Stimulated activated CD4-positive, alpha-beta T cell treated with anti-CD3 and anti-CD28 coated beads, Interleukin-15, amount 100 ng/mL, for 48 hours (primary cell): ENCODE measurements around the gene SIPA1.
"Not testable (repeated sequence)": the region's sequence is repeated elsewhere in the genome, so short reads cannot be mapped to it uniquely, and the experiment has no call there.

Source experiments
- DNase-seq, 2 donors: peaks; one replicate each; pipeline ENCODE4 v3.0.0-alpha.2; 2020; ENCODE audit warnings: low read depth in 2 of 2

The SIPA1 gene

GRCh38 chr11:65658174-65659021, 20.5 kb downstream of the SIPA1 start:
- DNase-seq: no peak

DNA sequence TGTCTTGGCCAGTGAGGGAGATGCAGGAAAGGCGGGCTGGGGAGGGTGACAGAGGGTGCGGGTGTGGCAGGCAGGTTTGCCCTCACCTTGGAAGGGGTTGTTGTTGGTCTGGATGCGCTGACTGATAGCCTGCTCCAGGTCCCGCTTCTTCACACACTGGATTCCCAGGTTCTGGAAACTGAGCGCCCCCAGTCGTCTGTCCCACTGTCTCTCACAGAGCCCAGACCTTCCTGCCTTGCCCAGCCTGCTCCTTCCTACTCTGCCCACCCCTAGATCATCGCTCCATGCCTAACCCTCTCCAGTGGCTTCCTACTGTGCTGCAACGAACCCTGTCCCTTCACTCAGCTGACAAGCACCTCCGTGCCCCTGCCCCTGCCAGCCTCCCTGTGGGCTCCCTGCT, 22.1 kb downstream of the SIPA1 start:
- DNase-seq: no peak

DNA sequence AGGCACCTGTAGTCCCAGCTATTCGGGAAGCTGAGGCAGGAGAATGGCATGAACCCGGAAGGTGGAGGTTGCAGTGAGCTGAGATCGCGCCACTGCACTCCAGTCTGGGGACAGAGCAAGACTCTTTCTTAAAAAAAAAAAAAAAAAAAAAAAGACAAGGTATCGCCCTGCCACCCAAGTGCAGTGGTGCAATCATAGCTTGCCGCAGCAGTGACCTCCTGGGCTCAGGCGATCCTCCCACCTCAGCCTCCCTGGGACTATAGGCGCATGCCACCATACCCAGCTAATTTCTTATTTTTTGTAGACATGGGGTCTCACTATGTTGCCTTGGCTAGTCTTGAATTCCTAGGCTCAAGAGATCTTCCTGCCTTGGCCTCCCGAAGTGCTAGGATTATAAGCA, 23.0 kb downstream of the SIPA1 start:
- not testable (repeated sequence) for DNase-seq

- no peak for DNase-seq
These were observed 23.8 kb downstream of the SIPA1 start for GRCh38 chr11:65661599-65662246.

- no peak for DNase-seq
These were observed 24.4 kb downstream of the SIPA1 start for GRCh38 chr11:65662247-65662798.

DNA sequence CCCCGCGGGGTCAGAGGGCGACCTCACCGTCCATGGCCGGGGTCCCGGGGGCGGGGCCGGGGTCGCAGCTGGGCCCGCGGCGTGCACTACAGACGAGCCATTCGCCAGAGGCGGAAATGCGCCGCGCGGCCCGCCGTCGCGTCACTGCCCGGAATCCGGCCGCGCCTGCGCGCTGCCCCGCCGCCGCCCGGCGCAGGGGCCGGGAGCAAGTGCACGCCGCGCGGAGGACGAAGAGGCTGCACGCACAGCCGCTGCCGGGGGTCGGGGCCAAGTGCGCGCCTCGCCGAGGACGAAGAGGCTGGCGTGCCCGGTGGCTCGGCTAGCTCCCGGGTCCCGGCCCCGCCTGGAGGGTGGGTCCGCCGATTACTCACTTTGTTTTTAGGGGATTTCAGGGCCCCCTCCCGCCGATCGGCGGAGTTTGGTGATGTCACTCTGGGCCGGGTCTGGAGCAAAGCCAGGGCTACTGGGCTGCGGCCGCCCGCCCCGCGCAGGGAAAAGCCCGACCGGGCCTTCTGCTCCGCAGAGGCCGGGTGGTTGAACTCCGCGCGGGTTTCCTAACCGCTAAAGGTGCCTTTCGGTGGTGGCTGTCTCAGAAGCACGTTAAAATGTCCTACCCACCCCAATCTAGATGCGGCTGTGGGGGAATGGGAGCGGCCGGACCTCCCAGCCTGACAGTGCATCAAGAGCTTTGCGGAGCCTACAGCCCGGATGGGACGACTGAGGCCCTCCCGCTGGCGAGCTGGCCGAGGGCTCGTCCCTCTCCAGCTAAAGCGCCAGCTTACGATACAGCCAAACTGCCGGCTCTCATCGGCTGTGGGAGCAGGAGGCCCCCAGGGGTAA, 25.1 kb downstream of the SIPA1 start, which contains the start of gene RELA:
RELA (minus strand) TSS at position 118 of the 840 bp plus-strand sequence; CDS start at position 34, 84 bp downstream.
- DNase-seq: peak; percentile 80 to 88

GRCh38 chr11:65663639-65664200, 25.8 kb downstream of the SIPA1 start:
- DNase-seq: no peak

GRCh38 chr11:65672180-65672860, 34.4 kb downstream of the SIPA1 start:
- DNase-seq: no peak

DNA sequence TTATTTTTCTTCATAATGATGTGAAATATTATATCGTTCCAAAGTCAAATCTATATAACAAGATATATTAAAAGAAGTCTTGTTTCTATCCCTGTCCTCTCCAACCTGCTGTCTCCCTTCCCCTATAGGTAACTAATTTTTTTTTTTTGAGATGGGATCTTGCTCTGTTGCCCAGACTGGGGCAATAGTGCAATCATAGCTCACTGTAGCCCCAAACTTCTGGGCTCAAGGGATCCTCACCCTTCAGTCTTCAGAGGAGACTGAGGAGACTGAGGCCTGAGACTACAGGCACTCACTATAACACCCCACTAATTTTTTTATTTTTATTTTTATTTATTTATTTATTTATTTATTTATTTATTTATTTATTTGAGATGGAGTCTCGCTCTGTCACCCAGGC, 35.1 kb downstream of the SIPA1 start:
- no peak for DNase-seq

DNA sequence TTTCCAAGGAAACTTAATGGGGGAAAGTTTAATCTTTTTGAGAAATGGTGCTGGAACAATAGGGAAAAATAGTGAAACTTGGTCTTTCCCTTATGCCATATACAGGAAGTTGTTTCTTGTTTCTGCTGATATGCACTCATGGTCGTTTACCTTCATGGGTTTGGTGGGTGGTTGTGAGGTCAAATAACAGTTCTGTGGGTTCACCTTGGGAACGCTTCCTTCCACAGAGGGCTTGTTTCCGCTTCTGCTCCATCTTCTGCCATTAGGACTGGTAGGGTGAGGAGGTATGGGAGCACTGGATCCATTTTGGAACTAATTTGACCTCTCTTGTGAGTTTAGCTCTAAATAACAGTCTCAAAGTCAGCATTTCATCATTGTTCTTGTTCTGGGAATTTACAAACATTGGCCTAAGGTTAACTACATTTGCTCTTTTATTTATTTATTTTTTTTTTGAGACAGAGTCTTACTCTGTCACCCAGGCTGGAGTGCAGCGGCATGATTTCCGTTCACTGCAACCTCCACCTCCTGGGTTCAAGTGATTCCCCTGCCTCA, 42.4 kb downstream of the SIPA1 start:
- DNase-seq: no peak

DNA sequence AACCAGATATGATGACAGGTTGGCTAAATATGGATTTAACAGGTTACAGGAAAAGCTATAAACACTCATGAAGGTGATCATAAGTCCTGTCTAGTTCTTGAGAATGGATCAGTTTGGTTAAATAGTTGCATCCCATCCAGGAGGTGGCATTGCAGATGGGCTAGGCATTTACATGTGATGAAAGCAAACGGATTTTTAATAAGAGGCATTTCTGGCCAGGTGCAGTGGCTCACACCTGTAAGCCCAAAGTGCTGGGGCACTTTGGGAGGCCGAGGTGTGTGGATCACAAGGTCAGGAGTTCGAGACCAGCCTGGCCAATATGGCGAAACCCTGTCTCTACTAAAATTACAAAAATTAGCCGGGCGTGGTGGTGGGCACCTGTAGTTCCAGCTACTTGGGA, 45.6 kb downstream of the SIPA1 start:
- not testable (repeated sequence) for DNase-seq

DNA sequence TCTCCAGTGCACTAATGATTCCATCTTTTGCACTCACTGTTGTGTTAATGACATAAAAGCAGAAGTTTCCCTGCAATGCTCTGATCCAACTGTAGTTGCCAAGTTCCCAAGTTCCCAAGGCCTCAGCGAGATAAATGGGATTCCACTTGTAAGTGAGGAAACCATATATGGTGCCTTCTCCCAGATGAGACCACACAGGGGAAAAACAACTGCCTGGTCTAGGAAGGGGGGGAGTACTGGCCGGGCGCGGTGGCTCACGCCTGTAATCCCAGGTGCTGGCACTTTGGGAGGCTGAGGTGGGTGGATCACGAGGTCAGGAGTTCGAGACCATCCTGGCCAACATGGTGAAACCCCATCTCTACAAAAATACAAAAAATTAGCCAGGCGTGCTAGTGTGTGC, 48.1 kb downstream of the SIPA1 start:
- no peak for DNase-seq

GRCh38 chr11:65691847-65692246, 53.9 kb downstream of the SIPA1 start:
- DNase-seq: not testable (repeated sequence)

DNA sequence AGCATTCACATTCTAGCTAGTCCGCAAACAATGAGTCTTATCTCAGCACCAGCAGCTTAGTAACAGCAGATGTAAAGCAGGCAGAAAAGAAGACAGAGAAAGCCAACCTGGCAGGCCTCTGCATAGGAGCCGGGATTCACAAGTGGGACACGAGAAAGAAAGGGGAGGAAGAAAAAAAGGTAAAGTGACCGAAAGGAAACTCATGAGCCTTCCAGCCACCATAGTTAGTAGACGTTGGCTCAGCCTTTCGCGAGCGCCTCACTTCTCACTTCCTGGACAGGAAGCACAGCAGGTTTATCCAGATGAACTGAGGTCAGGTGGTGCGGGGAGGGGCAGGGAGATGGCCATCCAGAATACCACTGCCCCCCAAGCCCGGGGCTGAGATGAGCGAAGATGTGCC, 54.5 kb downstream of the SIPA1 start:
- DNase-seq: no peak

DNA sequence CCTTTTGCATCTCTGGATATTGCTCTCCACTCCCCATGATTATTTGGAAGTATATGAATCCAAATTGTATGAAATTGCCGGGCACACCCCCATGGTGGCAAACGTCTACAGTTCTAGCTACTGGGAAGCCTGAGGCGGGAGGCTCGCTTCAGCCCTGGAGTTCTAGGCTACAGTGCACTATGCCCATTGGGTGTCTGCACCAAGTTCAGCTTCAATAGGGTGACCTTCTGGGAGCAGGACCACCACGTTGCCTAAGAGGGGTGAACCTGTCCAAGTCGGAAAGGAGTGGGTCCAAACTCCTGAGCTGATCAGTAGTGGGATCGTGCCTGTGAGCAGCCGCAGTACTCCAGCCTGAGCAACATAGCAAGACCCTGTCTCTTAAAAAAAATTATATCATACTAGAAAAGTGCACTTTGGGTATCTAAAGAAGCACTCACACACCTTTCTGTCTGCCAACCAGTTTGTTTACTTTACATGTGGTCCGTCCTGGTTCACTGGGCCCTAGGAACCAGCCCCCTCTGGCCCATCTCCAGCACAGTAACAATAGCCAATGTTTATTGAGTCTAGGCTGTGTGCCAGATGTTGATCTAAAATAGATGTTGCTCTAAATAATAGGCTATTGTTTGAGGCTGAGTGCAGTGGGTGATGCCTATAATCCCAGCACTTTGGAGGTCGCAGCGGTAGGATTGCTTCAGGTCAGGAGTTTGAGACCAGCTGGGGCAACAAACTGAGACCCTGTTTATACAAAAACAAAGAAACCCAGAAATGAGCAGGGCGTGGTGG, 57.7 kb downstream of the SIPA1 start:
- no peak for DNase-seq

- DNase-seq: no peak
These were observed 59.1 kb downstream of the SIPA1 start for GRCh38 chr11:65696802-65697552.

- no peak for DNase-seq
These were observed 60.3 kb downstream of the SIPA1 start for GRCh38 chr11:65698205-65698604.

DNA sequence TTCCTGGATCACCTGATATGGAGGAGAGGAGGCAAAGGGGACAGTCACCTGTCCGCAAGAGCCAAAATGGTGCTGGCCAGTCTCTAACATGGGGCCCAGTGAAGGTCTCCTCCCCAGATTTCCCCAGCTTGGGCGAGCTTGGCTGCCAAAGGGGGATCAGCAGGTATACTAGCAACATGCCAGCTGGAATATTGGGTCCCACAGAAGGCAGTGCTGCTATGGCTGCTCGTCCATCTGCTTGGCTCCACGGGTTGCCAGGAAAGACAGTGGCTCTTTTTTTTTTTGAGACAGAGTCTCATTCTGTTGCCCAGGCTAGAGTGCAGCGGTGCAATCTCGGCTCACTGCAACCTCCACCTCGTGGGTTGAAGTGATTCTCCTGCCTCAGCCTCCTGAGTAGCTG, 61.4 kb downstream of the SIPA1 start:
- no peak for DNase-seq

- no peak for DNase-seq
These were observed 62.5 kb downstream of the SIPA1 start for GRCh38 chr11:65700399-65700798.
